SKM-1 treated with dmso at 0.1 percent for 144 hours (cell line): Measurements from ENCODE around the gene RGS18.
"Not testable (repeated sequence)": the region's sequence is repeated elsewhere in the genome, so short reads cannot be mapped to it uniquely, and the experiment has no call there.

Source experiments
- DNase-seq: peaks from one replicate; lab custom pipeline; 2025; ENCODE audit not compliant: unreplicated experiment; lab: John Stamatoyannopoulos, UW

RGS18 gene

DNA sequence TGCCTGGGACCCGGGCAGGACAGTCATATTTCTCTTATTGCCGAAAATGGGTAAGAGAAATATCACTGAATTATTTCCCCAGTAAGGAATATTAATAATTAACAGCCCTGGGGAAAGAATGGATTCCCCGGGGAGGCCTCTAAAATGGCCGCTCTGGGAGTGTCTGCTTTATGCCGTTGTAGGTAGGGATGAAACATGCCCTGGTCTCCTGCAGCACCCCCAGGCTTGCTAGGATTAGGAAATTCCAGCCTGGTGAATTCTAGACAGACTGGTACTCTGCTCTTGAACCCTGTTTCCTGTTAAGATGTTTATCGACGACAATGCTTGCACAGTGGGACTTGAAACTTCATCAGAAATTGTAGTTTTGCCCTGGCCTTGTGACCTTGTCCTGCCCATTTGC lies 6.7 kb downstream of the RGS18 start:
- not testable (repeated sequence) for DNase-seq

DNA sequence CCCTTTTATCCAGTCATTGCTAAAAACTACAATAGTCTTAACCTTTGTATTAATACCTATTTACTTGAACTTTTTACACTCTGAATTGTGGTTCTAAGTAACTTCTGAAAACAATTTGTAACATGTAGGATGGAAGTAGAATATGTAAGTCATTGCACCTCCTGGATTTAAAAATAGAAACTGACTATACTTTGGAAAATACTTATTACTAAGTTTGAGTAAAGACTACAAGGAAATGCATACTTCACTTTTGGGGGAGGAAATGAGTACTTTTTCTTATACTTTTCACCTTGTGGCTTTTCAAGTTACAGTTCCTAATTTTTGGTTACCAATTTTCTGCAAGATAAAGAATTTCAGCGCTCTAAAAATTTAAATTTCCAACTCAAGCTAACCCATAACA lies 8.7 kb downstream of the RGS18 start:
- no peak for DNase-seq

DNA sequence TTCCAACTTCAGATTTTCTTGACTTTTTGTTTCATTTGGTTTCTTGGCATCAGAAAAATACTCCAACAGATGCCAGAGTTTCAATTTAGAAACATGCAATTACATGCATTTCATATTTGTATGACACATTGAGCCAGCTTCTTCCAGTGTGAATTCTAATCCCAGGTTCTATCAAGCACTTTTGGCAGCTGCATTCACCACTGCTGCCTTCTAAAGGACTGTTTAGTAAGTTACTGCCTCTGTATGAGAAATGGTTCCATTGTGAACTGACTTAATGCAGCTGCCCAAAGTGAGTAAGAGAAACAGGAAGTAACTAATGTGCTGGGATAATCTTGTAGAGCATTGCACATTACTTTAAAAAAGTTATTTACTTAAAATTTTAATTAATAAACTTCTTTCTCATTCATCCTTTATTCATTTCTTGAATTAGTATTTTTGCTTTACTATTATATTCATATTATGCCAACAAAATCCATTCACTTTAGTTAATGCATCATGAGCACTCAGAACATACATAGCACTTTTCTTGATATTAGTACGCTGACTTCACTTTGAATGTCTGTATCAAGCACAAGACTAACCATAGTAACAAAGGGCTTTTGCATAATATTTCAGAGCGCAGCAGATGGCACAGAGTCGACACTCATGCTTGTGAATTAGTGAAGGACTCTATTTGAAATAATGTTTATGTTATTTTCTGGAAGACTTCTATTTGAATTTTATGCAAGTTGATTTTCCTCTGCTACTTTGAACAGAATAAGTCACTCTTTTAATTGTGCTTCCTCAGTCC lies 9.8 kb downstream of the RGS18 start:
- DNase-seq, result peak; percentile 23

DNA sequence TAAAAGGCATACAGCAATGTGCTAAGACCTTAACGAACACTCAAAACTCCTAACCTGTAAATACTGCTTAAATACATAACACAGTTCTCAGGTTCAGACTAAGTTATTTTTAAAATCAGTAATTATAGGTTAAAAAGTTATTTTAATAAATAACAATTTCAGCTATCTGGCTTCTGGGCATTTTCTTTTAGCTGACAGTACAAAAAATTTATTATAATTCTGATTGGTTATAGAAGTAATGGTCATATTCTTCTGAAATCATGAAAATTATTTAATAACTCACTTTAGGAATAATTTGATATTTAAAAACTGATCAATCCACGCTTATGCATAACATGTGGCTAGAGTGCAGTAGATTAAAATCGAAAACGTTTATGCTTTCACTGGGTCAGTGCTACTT lies 10.7 kb downstream of the RGS18 start:
- DNase-seq, result no peak

DNA sequence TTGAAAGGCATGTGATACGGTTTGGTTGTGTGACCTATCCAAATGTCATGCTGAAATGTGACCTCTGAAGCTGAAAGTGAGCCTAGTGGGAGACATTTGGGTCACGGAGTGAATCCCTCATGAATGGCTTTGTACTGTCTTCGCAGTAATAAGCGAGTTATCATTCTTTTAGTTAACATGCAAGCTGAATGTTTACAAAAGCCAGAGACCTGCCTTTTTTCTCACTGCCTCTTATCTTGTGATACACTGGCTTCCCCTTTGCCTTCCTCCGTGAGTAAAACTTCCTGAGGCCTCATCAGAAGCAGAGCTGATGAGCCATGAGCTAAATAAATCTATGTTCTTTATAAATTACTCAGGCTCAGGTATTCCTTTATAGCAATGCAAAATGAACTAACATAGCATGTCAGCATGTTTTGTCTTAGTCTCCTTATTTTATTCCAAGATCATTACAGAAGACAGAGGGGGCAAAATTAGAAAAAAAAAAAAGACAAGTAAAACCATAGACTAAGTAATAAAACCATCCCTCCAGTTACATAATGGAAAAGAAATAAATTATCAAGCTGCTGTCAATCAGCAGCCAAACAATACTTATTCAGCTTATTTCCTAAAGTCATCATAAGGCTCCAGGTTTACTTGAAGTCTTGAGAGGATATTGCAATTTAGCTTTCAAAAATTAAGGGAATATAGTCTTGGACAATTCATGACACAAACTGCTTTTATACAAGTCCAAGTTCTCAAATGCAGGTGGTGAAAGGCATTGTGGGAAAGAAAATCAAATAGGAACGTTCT lies 12.1 kb downstream of the RGS18 start:
- no peak for DNase-seq

DNA sequence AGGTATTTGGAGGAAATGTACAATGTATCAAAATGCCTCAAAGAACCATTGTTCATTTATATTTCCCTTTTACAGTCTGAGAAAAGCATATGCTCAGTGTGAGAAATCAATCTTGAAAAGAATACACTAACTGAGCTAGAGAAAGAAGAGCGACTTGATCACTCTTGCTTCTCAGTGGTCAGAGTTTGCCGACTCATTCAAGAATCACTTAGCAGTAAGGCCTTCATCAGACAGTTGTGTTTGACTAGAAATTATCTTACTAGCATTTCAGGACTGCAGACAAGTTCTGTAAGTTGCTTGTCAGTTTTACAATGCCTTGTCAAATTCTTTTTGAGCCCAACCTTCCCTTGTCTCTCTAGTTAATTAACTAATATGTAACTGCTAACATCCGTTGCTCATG lies 12.9 kb downstream of the RGS18 start:
- no peak for DNase-seq

DNA sequence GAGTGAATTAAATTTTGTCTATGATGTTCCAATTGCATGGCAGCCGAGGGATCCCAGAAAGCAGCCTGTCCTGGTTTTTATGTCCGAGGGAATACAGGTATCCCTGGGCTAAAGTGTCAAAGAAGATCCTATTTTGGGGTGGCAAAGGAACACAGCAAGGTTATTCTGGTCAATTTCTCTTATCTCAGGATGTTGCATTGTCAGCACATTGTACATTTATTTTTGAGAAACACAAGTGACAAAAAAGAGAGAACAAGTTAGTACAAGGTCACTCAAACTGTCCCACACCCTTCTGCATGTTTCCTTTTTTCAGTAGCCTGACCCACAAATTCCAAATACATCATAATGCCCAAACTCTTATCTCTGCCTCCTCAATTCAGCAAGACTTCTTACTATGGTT lies 17.7 kb downstream of the RGS18 start:
- DNase-seq, result no peak

DNA sequence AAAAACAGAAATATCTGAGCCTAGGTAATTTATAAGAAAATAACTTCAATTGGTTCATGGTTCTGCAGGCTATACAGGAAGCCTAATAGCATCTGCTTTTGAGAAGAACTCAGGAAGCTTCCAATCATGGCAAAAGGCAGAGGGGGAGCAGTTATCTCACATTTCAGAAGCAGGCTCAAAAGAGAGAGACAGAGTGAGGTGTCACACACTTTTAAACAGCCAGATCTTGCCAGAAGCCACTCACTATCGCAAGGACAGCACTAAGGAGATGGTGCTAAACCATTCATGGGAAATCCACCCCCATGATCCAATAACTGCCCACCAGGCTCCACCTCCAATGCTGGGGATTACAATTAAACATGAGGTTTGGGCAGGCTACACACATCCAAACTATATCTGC lies 25.5 kb downstream of the RGS18 start:
- DNase-seq, result no peak

DNA sequence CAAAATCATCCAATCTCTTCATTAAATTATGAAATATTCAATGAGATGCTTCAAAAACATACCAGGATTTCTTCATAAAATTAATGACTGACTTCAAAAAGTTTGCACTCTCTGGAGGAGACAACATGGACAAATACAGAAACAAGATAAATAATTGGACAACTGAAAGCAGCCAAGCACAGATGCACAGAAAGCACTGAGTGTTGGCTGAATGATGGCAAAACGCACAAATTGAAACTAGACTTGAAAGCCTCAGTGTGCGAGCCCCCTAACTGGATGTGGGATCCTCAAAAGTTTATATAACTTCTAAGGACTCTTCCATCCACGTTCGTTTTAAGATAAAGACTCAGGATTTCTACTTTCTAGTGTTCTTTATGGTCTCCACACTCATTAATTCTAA lies 27.9 kb downstream of the RGS18 start:
- DNase-seq, result no peak

DNA sequence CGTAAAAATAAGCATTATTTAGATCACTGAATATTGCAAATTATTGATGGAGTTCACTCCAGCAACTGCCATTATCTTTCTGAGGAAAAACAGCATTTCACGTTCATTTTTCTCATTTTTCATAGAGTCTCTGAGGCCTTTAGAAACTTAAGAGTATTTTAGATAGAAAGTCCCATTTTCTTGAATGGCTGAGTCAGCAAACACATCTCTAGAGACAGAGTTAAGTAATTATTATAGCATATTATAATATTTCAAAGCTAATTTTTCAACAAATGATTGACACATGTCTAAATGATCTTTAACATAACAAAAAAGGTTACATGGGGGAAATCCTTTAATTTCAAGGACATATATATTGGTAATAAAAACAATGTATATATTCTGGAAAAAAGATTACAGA lies 31.8 kb downstream of the RGS18 start:
- no peak for DNase-seq

DNA sequence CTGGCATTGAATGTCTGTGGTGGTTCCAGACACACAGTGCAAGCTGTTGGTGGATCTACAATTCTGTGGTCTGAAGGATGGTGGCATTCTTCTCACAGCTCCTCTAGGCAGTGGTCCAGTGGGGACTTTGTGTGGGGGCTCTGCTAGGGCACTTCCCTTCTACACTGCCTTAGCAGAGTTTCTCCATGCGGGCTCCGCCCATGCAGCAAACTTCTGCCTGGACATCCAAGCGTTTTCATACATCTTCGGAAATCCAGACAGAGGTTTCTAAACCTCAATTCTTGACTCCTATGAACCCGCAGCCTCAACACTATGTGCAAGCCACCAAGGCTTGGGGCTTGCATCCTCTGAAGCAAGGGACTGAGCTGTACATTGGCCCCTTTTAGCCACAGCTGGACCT lies 43.0 kb downstream of the RGS18 start:
- no peak for DNase-seq

DNA sequence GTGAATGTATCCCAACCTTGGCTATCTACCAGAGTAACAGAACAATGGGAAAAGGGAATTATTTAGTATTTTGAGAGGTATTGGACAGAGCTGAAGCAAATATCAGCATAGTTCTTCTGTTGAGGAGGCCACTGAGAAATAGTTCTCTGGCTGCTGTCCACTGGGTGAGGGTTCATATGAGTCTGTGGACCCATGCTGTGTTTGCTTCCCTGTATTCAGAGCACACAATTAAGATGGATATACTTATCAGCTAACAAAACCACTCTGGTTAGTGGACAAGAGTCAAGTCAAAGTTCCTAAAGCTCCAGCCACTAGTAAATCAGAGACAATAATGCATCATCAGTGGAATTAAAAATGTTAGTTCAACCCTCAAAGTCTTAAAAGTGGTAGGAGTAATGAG lies 66.1 kb downstream of the RGS18 start:
- no peak for DNase-seq

DNA sequence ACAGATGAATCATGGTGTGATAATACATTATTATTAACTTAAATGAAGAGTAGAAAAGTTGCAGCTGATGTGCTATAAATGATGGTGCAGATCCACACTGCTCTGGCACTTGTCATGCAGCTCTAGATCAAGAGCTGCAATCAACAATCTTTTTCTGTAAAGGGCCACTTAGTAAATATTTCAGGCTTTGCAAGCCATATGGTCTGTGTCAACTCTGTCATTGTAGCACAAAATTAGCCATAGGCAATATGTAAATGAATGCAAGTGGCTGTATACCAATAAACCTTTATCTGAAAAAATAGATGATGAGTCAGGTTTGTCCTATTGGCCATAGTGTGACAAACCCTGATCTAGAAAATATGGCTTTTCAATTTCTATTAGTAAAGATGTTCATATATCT lies 66.6 kb downstream of the RGS18 start:
- DNase-seq, result no peak

DNA sequence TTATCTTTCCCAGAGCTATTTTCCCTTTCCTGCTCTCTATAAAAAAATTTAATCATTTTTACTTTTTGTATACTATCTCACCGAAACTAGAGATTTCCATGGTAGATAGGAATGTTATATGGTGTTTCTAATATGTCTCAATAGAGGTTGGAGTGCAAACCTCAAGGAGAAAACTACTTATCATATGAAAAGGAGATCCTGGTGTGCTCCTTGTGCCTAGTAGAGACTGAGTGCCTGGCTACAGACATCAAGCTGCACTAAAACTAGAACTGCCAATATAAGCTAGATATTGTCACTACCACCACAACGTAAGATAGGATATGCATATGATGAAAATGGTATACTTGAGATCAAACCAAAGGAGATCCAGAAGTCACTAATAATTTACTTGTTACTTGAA lies 67.0 kb downstream of the RGS18 start:
- no peak for DNase-seq

DNA sequence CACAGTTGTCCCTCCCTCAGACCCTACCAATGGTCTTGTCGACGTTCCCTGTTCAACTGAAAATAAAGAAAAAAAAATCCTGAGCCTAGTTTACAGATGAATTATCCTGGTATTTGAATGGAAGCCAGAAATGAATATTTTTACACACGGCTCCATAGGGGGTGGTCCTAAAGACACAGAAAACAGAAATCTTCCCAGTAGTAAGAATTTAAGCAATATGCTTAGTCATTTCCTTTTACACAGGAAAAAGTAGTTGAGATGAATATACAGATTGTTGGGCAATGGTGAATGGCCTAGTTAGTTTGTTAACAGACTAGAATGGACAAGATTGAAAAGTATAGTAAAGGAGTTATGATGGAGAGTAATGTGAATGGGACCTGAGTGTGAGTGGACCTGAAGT lies 67.4 kb downstream of the RGS18 start:
- no peak for DNase-seq

DNA sequence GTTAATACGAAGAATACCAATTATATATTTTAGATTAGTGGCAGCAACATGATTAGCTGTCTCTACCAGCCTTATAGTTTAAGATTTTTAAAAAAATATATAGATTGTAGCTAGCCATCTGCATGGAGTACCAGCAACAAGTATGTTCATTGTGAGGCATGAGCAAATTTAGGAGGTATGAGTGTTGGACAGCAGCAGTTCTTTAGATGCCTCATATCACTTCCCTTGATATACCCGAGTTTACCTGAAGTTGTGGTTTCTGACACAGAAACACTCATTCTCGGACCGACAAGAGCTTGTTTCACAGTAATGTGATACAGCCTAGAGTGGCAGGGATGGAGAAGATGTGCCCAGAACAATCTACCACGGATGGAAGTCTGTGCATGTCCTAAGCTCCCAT lies 69.1 kb downstream of the RGS18 start:
- no peak for DNase-seq

DNA sequence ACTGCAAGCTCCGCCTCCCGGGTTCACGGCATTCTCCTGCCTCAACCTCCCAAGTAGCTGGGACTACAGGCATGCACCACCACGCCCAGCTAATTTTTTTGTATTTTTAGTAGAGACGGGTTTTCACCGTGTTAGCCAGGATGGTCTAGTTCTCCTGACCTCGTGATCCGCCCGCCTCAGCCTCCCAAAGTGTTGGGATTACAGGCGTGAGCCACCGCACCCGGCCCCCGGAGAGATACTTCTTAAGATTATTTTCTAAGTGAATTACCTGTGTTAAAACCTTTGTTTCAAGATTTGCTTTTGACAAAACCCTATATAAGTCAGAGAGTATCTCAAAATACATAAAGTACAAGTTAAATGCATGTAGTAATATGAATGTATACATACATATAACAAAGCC lies 69.7 kb downstream of the RGS18 start:
- DNase-seq, result not testable (repeated sequence)

DNA sequence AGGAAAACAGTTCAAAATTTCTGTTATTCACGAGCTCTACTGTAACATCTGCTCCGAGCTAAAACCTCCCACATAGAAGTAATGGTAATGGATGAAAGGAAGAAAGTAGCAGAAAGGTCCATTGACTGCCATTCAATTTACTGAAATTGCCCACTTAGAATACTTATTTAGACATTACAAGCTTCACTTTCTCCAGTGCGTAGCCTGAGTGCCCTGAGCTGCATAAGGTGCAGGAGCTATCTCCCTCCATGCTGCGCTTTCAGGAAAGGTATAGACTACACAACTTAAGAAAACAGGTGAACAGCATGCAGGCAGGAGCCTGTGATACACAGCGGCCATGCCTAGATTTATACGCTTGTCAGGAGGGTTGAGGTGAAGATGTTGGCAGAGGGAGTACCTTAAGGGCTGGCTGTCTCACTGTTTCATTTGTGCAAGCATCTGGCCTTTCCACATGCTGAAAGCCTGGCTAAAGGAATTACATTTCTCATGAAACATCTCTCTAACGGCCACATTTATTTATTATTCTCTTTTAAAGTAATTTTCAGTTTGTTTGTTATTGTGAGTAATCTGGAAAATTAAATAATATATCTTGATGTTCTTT lies 74.7 kb downstream of the RGS18 start:
- DNase-seq, result no peak

DNA sequence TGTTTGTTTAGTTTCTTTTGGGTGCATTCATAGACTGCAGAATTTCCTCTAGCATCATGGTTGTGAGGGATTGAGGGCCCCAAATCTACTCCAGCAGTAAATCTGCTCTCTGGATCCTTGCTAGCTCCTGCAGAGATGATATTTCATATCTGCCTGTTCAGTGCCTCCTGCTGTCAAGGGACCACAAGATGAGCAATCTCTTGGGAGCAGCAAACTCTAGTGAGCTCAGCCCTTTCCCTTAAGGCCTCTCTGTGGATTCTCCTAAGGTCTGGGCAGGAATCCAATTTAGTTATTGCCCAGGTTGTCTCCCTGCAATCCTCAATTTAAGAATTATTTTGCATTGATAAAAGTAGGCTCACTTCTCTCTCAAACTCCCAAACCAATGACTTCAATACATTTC lies 76.9 kb downstream of the RGS18 start:
- DNase-seq, result no peak
